HepG2 (cell line): ENCODE results near the gene PSMB2. TPM values are rescaled to one million over a fixed set of nuclear protein-coding genes. Genes with fewer than 3 reads are reported as not detected.

Experiments used
- HNRNPUL1 ChIP-seq: fragments of 200-400 bp; formaldehyde crosslinking; IDR thresholded peaks from 2 replicates; pipeline ENCODE4 v1.6.1; 2017; ENCODE audit warnings: low read depth, mild to moderate bottlenecking, low read length, moderate library complexity
- MIER3 ChIP-seq: IDR thresholded peaks from 2 replicates; pipeline ENCODE4 v1.6.1; 2016; ENCODE audit warnings: missing compliant biosample characterization, borderline replicate concordance
- POLR2G ChIP-seq: fragments of 200-400 bp; formaldehyde crosslinking; IDR thresholded peaks from 2 replicates; pipeline ENCODE4 v1.6.1; 2018; ENCODE audit warnings: mild to moderate bottlenecking, low read depth, low read length, moderate library complexity
- PRPF4 ChIP-seq: fragments of 200-400 bp; formaldehyde crosslinking; IDR thresholded peaks from 2 replicates; pipeline ENCODE4 v1.6.1; 2016; ENCODE audit warnings: low read length, low read depth; ENCODE audit not compliant: poor library complexity, severe bottlenecking
- RXRA ChIP-seq: sonication (generic); formaldehyde crosslinking; IDR thresholded peaks from 2 replicates; pipeline ENCODE4 v1.5.1; 2020; ENCODE audit warnings: missing genetic modification reagents
- SRSF4 ChIP-seq: fragments of 200-400 bp; formaldehyde crosslinking; IDR thresholded peaks from one replicate; pipeline ENCODE4 v1.6.1; 2018; ENCODE audit warnings: mild to moderate bottlenecking, low read depth, low read length, moderate library complexity; ENCODE audit not compliant: poor library complexity, severe bottlenecking
- ZNF24 ChIP-seq: fragments of 450-650 bp; IDR thresholded peaks from 2 replicates; pipeline ENCODE4 v1.6.1; 2017; ENCODE audit warnings: antibody characterized with exemption, mild to moderate bottlenecking
- ZNF430 ChIP-seq: sonication (generic); formaldehyde crosslinking; IDR thresholded peaks from 2 replicates; pipeline ENCODE4 v1.9.0; 2021; ENCODE audit warnings: mild to moderate bottlenecking, missing genetic modification reagents
- ZZZ3 ChIP-seq: sonication (generic); formaldehyde crosslinking; IDR thresholded peaks from 2 replicates; pipeline ENCODE4 v1.4.0; 2020; ENCODE audit warnings: missing genetic modification reagents, mild to moderate bottlenecking, borderline replicate concordance
- polyA plus RNA-seq, 8 experiments: library from polyadenylated mRNA; depleted of rRNA in 3 of 8; stranded (reverse) in 7 of 8; unstranded in 1 of 8; fragments of >200 nt; fragmentation: Illumina TruSeq in 4 of 8; extraction: Trizol in 4 of 8; gene quantifications; 2 replicates each; pipeline versions ENCODE4 v1.2.1 to v1.2.3, GENCODE V29; 2011 to 2016; ENCODE audit warnings: low read depth in 4 of 8, missing spikeins in 1 of 8, mixed read lengths in 1 of 8; ENCODE audit not compliant: insufficient read depth in 1 of 8
- total RNA-seq, 5 experiments: library from RNA; depleted of rRNA; stranded (reverse); fragments of >200 nt; fragmentation: Illumina TruSeq; extraction: Trizol; gene quantifications; 2 replicates each; pipeline ENCODE4 v1.2.3, GENCODE V29; 2016; ENCODE audit warnings: low read depth in 1 of 5
- TF ChIP-seq, protein P1 (sequence below): sonication (generic); formaldehyde crosslinking; IDR thresholded peaks from 2 replicates; pipeline ENCODE4 v1.4.0; 2020; ENCODE audit warnings: missing genetic modification reagents, borderline replicate concordance
- TF ChIP-seq, protein P2 (sequence below): sonication (generic); formaldehyde crosslinking; IDR thresholded peaks from 2 replicates; pipeline ENCODE4 v1.5.0; 2020; ENCODE audit warnings: missing genetic modification reagents
- TF ChIP-seq, protein P3 (sequence below): sonication (generic); formaldehyde crosslinking; IDR thresholded peaks from 2 replicates; pipeline ENCODE4 v1.4.0; 2020; ENCODE audit warnings: mild to moderate bottlenecking, missing genetic modification reagents, borderline replicate concordance
- TF ChIP-seq, protein P4 (sequence below): sonication (generic); formaldehyde crosslinking; IDR thresholded peaks from 2 replicates; pipeline ENCODE4 v1.4.0; 2020; ENCODE audit warnings: mild to moderate bottlenecking, missing genetic modification reagents
- TF ChIP-seq, protein P5 (sequence below): sonication (generic); formaldehyde crosslinking; IDR thresholded peaks from 2 replicates; pipeline ENCODE4 v1.9.0; 2022; ENCODE audit warnings: missing genetic modification reagents, mild to moderate bottlenecking, borderline replicate concordance

The PSMB2 gene
- total and polyA plus RNA-seq, 2 of the 13 experiments (the other 11 are each of a cell fraction or from before 2014, with no cell fraction given), result 60.6 to 62.2 TPM

DNA sequence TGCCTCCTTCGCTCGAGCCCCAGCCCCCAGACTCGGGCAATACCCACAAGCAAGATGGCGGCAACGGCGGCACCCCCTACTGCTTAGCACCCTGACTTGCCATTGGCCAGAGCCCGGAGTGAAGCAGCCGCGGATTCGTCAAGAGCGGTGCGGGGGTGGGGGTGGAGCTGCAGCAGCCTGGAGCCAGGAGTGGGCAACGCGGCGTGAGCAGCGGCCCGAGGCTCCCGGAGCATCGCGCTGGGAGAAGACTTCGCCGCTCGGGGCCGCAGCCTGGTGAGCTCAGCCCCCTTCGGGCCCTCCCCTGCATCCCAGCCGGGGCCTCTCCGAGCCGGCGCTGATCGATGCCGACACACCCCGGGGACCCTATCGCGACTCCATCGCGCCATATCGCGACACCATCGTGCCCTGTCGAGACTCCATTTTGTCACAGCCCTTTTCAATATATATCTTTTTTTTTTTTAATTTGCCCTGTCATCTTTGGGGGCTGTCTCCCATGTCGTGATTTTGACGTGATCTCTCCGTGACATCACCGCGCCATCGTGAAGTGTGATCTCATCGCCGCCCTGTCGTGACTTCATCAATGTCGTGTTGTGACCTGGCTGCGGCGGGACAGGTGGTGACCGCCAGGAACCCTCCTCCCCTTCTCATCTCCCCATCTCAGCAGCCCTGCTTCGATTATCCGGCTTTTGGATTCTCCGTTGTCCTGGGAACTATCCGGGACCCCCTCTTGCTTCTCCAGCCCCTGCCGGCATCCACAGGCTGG, 83.5 kb downstream of the PSMB2 start, which contains the start of gene NCDN (continued):
- TF ChIP-seq, protein P1, sequence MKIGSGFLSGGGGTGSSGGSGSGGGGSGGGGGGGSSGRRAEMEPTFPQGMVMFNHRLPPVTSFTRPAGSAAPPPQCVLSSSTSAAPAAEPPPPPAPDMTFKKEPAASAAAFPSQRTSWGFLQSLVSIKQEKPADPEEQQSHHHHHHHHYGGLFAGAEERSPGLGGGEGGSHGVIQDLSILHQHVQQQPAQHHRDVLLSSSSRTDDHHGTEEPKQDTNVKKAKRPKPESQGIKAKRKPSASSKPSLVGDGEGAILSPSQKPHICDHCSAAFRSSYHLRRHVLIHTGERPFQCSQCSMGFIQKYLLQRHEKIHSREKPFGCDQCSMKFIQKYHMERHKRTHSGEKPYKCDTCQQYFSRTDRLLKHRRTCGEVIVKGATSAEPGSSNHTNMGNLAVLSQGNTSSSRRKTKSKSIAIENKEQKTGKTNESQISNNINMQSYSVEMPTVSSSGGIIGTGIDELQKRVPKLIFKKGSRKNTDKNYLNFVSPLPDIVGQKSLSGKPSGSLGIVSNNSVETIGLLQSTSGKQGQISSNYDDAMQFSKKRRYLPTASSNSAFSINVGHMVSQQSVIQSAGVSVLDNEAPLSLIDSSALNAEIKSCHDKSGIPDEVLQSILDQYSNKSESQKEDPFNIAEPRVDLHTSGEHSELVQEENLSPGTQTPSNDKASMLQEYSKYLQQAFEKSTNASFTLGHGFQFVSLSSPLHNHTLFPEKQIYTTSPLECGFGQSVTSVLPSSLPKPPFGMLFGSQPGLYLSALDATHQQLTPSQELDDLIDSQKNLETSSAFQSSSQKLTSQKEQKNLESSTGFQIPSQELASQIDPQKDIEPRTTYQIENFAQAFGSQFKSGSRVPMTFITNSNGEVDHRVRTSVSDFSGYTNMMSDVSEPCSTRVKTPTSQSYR (CRISPR knock-in tag), result peak; percentile 92
- TF ChIP-seq HNRNPUL1 (no peak), MIER3 (peak; percentile 76; the same call in 1 of the 2 replicates), ZNF430 (CRISPR knock-in tag) (0 out of 2 replicates have a peak, but pooled peaks have one; percentile 31), PRPF4 (no peak), ZNF24 (no peak), SRSF4 (no peak), POLR2G (peak; percentile 82), ZZZ3 (peak; percentile 70; the same call in 1 of the 2 replicates), RXRA (CRISPR knock-in tag) (peak; percentile 61; the same call in 1 of the 2 replicates)
- TF ChIP-seq, protein P2, sequence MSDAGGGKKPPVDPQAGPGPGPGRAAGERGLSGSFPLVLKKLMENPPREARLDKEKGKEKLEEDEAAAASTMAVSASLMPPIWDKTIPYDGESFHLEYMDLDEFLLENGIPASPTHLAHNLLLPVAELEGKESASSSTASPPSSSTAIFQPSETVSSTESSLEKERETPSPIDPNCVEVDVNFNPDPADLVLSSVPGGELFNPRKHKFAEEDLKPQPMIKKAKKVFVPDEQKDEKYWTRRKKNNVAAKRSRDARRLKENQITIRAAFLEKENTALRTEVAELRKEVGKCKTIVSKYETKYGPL, result 0 out of 2 replicates have a peak, but pooled peaks have one; percentile 60
- TF ChIP-seq, protein P3, sequence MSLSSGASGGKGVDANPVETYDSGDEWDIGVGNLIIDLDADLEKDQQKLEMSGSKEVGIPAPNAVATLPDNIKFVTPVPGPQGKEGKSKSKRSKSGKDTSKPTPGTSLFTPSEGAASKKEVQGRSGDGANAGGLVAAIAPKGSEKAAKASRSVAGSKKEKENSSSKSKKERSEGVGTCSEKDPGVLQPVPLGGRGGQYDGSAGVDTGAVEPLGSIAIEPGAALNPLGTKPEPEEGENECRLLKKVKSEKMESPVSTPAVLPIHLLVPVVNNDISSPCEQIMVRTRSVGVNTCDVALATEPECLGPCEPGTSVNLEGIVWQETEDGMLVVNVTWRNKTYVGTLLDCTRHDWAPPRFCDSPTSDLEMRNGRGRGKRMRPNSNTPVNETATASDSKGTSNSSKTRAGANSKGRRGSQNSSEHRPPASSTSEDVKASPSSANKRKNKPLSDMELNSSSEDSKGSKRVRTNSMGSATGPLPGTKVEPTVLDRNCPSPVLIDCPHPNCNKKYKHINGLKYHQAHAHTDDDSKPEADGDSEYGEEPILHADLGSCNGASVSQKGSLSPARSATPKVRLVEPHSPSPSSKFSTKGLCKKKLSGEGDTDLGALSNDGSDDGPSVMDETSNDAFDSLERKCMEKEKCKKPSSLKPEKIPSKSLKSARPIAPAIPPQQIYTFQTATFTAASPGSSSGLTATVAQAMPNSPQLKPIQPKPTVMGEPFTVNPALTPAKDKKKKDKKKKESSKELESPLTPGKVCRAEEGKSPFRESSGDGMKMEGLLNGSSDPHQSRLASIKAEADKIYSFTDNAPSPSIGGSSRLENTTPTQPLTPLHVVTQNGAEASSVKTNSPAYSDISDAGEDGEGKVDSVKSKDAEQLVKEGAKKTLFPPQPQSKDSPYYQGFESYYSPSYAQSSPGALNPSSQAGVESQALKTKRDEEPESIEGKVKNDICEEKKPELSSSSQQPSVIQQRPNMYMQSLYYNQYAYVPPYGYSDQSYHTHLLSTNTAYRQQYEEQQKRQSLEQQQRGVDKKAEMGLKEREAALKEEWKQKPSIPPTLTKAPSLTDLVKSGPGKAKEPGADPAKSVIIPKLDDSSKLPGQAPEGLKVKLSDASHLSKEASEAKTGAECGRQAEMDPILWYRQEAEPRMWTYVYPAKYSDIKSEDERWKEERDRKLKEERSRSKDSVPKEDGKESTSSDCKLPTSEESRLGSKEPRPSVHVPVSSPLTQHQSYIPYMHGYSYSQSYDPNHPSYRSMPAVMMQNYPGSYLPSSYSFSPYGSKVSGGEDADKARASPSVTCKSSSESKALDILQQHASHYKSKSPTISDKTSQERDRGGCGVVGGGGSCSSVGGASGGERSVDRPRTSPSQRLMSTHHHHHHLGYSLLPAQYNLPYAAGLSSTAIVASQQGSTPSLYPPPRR (CRISPR knock-in tag), result no peak; the same call in 1 of the 2 replicates
- TF ChIP-seq, protein P4, sequence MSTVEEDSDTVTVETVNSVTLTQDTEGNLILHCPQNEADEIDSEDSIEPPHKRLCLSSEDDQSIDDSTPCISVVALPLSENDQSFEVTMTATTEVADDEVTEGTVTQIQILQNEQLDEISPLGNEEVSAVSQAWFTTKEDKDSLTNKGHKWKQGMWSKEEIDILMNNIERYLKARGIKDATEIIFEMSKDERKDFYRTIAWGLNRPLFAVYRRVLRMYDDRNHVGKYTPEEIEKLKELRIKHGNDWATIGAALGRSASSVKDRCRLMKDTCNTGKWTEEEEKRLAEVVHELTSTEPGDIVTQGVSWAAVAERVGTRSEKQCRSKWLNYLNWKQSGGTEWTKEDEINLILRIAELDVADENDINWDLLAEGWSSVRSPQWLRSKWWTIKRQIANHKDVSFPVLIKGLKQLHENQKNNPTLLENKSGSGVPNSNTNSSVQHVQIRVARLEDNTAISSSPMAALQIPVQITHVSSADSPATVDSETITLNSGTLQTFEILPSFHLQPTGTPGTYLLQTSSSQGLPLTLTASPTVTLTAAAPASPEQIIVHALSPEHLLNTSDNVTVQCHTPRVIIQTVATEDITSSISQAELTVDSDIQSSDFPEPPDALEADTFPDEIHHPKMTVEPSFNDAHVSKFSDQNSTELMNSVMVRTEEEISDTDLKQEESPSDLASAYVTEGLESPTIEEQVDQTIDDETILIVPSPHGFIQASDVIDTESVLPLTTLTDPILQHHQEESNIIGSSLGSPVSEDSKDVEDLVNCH (CRISPR knock-in tag), result no peak
- TF ChIP-seq, protein P5, sequence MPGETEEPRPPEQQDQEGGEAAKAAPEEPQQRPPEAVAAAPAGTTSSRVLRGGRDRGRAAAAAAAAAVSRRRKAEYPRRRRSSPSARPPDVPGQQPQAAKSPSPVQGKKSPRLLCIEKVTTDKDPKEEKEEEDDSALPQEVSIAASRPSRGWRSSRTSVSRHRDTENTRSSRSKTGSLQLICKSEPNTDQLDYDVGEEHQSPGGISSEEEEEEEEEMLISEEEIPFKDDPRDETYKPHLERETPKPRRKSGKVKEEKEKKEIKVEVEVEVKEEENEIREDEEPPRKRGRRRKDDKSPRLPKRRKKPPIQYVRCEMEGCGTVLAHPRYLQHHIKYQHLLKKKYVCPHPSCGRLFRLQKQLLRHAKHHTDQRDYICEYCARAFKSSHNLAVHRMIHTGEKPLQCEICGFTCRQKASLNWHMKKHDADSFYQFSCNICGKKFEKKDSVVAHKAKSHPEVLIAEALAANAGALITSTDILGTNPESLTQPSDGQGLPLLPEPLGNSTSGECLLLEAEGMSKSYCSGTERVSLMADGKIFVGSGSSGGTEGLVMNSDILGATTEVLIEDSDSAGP (CRISPR knock-in tag), result peak; percentile 92
